Esophagus squamous epithelium (tissue), 5 donors: ENCODE measurements around the gene COL27A1. TPM values are rescaled to one million over a fixed set of nuclear protein-coding genes. Genes with fewer than 3 reads are reported as not detected.

ENCODE experiments used
- DNase-seq: peaks from one replicate; lab custom pipeline; 2025; lab: John Stamatoyannopoulos, UW
- H3K27ac ChIP-seq, 4 donors: fragments of 200-600 bp; sonication (generic); one replicate each; pipeline ENCODE4 v1.5.1; 2016 to 2019; ENCODE audit warnings: mild to moderate bottlenecking in 1 of 4
- H3K27me3 ChIP-seq, 4 donors: fragments of 200-600 bp; sonication (generic); 1 replicate in 3 of 4; 2 replicates in 1 of 4; pipeline versions ENCODE4 v1.5.1 to v1.6.0; 2017 to 2021; ENCODE audit warnings: antibody characterized with exemption in 1 of 4
- H3K36me3 ChIP-seq, 3 donors: fragments of 200-600 bp; sonication (generic); one replicate each; pipeline ENCODE4 v1.5.1; 2016 to 2019
- H3K4me1 ChIP-seq, 3 donors: fragments of 200-600 bp; sonication (generic); one replicate each; pipeline ENCODE4 v1.5.1; 2017 to 2019
- H3K4me3 ChIP-seq, 4 donors: fragments of 200-600 bp; sonication (generic); 1 replicate in 3 of 4; 2 replicates in 1 of 4; pipeline ENCODE4 v1.5.1; 2016 to 2019; ENCODE audit warnings: mild to moderate bottlenecking in 2 of 4, moderate library complexity in 1 of 4
- H3K9me3 ChIP-seq, 3 donors: fragments of 200-600 bp; sonication (generic); one replicate each; pipeline ENCODE4 v1.5.1; 2016 to 2019
- CTCF ChIP-seq, 6 experiments: fragments of 450-650 bp in 4 of 6; fragments of 200-600 bp in 2 of 6; sonication (generic) in 2 of 6; IDR thresholded peaks; one replicate each; pipeline ENCODE4 v1.5.1; 2016 to 2019; ENCODE audit warnings: antibody characterized with exemption in 6 of 6, mild to moderate bottlenecking in 4 of 6, moderate library complexity in 4 of 6
- POLR2A ChIP-seq, 4 donors: fragments of 450-650 bp; IDR thresholded peaks; one replicate each; pipeline ENCODE4 v1.6.1; 2017; ENCODE audit warnings: antibody characterized with exemption in 4 of 4, mild to moderate bottlenecking in 4 of 4, moderate library complexity in 3 of 4
- WGBS, 2 donors: methylation state at CpG; one replicate each; pipeline ENCODE4 v1.1.5; 2018; 5-methylcytosine and 5-hydroxymethylcytosine counted together
- intact Hi-C: fragments of 100-400 bp; cut with DNase I; formaldehyde crosslinking; loops from one replicate; pipeline ENCODE4 v1.15.0; 2022
- total RNA-seq, 4 donors: library from RNA; depleted of rRNA; stranded (reverse); fragments of >200 nt; gene quantifications; one replicate each; pipeline ENCODE4 v1.1.0, GENCODE V29; 2016
- donor health status: DM: yes; HTN: yes; CAD: no.

Gene COL27A1
- total RNA-seq, 4 donors from 2014 or later = 7.5 to 34.0 (median 12.0) TPM

DNA sequence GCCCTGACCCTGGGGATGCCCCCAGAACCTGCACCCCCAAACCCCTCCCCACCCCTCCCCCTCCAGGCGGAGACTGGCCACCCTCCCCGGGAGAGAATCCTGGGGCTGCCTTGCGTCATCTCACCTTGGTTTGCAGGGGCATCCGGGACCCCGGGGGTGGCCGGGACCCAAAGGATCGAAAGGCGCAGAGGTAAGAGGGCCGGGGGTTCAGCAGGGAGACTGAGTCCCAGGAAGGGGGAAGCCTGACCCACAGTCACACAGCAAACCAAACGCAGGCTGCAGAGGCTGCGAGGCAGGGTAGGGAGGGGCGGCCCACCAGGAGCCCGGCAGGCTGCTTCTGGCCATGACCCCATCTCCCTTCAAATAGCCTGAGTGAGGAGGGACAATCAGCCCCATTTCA, 133.8 kb downstream of the COL27A1 start:
- H3K27ac ChIP-seq = no peak overlapping the region
- peaks cover 0 to 20% (median 0%) of the 10 kb centered on the region in 3 donors for H3K36me3 ChIP-seq
- peaks cover 0 to under 1% (median 0%) of the 10 kb centered on the region in 3 donors for H3K9me3 ChIP-seq
- TF ChIP-seq CTCF (IDR thresholded peaks at IDR 0.05) = no peak
- TF ChIP-seq POLR2A (IDR thresholded peaks at IDR 0.05) = no peak
- H3K4me3 ChIP-seq = no peak overlapping the region
- DNase-seq = no peak
- intact Hi-C loops = loop anchor here (5.0 kb wide), 1 partner anchor 132 kb away; the partner anchor contains the start of gene COL27A1
- peaks cover 0 to 33% (median 4%) of the 10 kb centered on the region in 3 donors for H3K4me1 ChIP-seq
- WGBS, 2 donors = no CpG with 5 or more reads among the region's 13 CpGs
- H3K27me3 ChIP-seq = no peaks in the 10 kb centered on the region

- Histone ChIP-seq H3K4me3 (no peak overlapping the region), H3K27me3 (no peaks in the 10 kb centered on the region), H3K9me3 (peaks cover 0 to 7% (median 3%) of the 10 kb centered on the region in 3 donors), H3K27ac (no peak overlapping the region), H3K36me3 (peaks cover 0 to 28% (median 0%) of the 10 kb centered on the region in 3 donors), H3K4me1 (peaks cover 0 to 26% (median 4%) of the 10 kb centered on the region in 3 donors)
- intact Hi-C loops = loop anchor here (5.0 kb wide), 2 partner anchors 133 to 183 kb away; partner anchors contain the start of gene COL27A1
- DNase-seq = no peak
- TF ChIP-seq POLR2A (IDR thresholded peaks at IDR 0.05) = no peak
- no peak for TF ChIP-seq CTCF (IDR thresholded peaks at IDR 0.05)
- WGBS, 2 donors = 75 to 86% methylated on average over 4 to 8 of the region's 13 CpGs
These were observed 134.5 kb downstream of the COL27A1 start for GRCh38 chr9:114289571-114290481.

- Histone ChIP-seq H3K27ac (no peak overlapping the region), H3K4me3 (no peak overlapping the region), H3K27me3 (no peaks in the 10 kb centered on the region), H3K36me3 (peaks cover 0 to 35% (median 0%) of the 10 kb centered on the region in 3 donors), H3K9me3 (peaks cover 0 to 8% (median 5%) of the 10 kb centered on the region in 3 donors), H3K4me1 (peaks cover 0 to 18% (median 4%) of the 10 kb centered on the region in 3 donors)
- DNase-seq = no peak
- intact Hi-C loops = loop anchor here (5.0 kb wide), 1 partner anchor 183 kb away; no protein-coding TSS in a partner anchor
- whole genome bisulfite sequencing, 2 donors = 65 to 75% methylated on average over 3 to 4 of the region's 7 CpGs
- TF ChIP-seq POLR2A (IDR thresholded peaks at IDR 0.05) (no peak), CTCF (IDR thresholded peaks at IDR 0.05) (no peak)
These were observed 135.2 kb downstream of the COL27A1 start for GRCh38 chr9:114290561-114290986.

GRCh38 chr9:114291064-114291474, 135.7 kb downstream of the COL27A1 start:
- Histone ChIP-seq H3K9me3 (peaks cover 0 to 8% (median 5%) of the 10 kb centered on the region in 3 donors), H3K4me3 (no peak overlapping the region), H3K36me3 (peaks cover 0 to 39% (median 0%) of the 10 kb centered on the region in 3 donors), H3K27me3 (no peaks in the 10 kb centered on the region), H3K27ac (no peak overlapping the region), H3K4me1 (peaks cover 0 to 16% (median 4%) of the 10 kb centered on the region in 3 donors)
- WGBS, 2 donors = 17% methylated on average over 12 of the region's 12 CpGs; no CpG with 5 or more reads in 1 of the 2 donors
- TF ChIP-seq CTCF (IDR thresholded peaks at IDR 0.05) (peak; percentile 61 to 96 (median 93)), POLR2A (IDR thresholded peaks at IDR 0.05) (no peak)
- intact Hi-C loops = loop anchor here (5.0 kb wide), 1 partner anchor 184 kb away; no protein-coding TSS in a partner anchor
- DNase-seq = peak; percentile 11
